Colonic mucosa (tissue), 4 donors: Measurements from ENCODE around the gene DAPK3. TPM values are rescaled to one million over a fixed set of nuclear protein-coding genes. Genes with fewer than 3 reads are reported as not detected.
"Not testable (repeated sequence)": the region's sequence is repeated elsewhere in the genome, so short reads cannot be mapped to it uniquely, and the experiment has no call there.

ENCODE experiments used
- DNase-seq: peaks from one replicate; pipeline ENCODE4 v3.0.0-alpha.2; 2020
- H3K27ac ChIP-seq: fragments of 200-600 bp; one replicate; pipeline ENCODE4 v1.8.0; 2021
- H3K27me3 ChIP-seq: fragments of 200-600 bp; one replicate; pipeline ENCODE4 v1.8.0; 2021
- H3K36me3 ChIP-seq: fragments of 200-600 bp; one replicate; pipeline ENCODE4 v1.8.0; 2021
- H3K4me1 ChIP-seq: fragments of 200-600 bp; one replicate; pipeline ENCODE4 v1.8.0; 2021; ENCODE audit warnings: mild to moderate bottlenecking
- H3K4me3 ChIP-seq: fragments of 200-600 bp; one replicate; pipeline ENCODE4 v1.8.0; 2021
- H3K9ac ChIP-seq, 2 donors: one replicate each; pipeline ENCODE4 v1.7.0; 2013; ENCODE audit warnings: control low read depth in 2 of 2, low read depth in 2 of 2, low read length in 2 of 2
- H3K9me3 ChIP-seq: fragments of 200-600 bp; one replicate; pipeline ENCODE4 v1.8.0; 2021
- intact Hi-C: fragments of 100-400 bp; cut with DNase I; formaldehyde crosslinking; loops from one replicate; pipeline ENCODE4 v1.14.1; 2022
- total RNA-seq, 2 donors: library from RNA; stranded (reverse); fragmentation: NEBNext Ultra II Directional in 1 of 2; extraction: Animal tissue kit (Norgen Biotek cat#: 25700) in 1 of 2; gene quantifications; one replicate each; pipeline ENCODE4 v1.2.1, GENCODE V29; 2021
- TF ChIP-seq, protein P1 (sequence below): fragments of 200-600 bp; IDR thresholded peaks from one replicate; pipeline ENCODE4 v1.8.0; 2022; ENCODE audit warnings: antibody characterized with exemption, mild to moderate bottlenecking
- donor health status: healthy.
- donor health status: DM: no; HTN: no; CAD: no.
- donor health status: DM: no; HTN: no; CAD: no.

DAPK3 gene
- total RNA-seq, 2 donors from 2014 or later, result 53.7 to 74.3 TPM

GRCh38 chr19:3945838-3946237 is 25.1 kb downstream of the DAPK3 start:
- TF ChIP-seq, protein P1, sequence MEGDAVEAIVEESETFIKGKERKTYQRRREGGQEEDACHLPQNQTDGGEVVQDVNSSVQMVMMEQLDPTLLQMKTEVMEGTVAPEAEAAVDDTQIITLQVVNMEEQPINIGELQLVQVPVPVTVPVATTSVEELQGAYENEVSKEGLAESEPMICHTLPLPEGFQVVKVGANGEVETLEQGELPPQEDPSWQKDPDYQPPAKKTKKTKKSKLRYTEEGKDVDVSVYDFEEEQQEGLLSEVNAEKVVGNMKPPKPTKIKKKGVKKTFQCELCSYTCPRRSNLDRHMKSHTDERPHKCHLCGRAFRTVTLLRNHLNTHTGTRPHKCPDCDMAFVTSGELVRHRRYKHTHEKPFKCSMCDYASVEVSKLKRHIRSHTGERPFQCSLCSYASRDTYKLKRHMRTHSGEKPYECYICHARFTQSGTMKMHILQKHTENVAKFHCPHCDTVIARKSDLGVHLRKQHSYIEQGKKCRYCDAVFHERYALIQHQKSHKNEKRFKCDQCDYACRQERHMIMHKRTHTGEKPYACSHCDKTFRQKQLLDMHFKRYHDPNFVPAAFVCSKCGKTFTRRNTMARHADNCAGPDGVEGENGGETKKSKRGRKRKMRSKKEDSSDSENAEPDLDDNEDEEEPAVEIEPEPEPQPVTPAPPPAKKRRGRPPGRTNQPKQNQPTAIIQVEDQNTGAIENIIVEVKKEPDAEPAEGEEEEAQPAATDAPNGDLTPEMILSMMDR, result no peak
- H3K27me3 ChIP-seq, result no peaks in the 10 kb centered on the region
- no peak for DNase-seq
- intact Hi-C loops, result no loop called here
- H3K4me1 ChIP-seq, result no peaks in the 10 kb centered on the region
- H3K36me3 ChIP-seq, result no peaks in the 10 kb centered on the region
- H3K4me3 ChIP-seq, result no peak overlapping the region
- H3K27ac ChIP-seq, result no peak overlapping the region
- no peak overlapping the region for H3K9ac ChIP-seq
- H3K9me3 ChIP-seq, result no peaks in the 10 kb centered on the region

- TF ChIP-seq, protein P1, result no peak
- Histone ChIP-seq H3K27me3 (no peaks in the 10 kb centered on the region), H3K9me3 (no peaks in the 10 kb centered on the region), H3K4me3 (no peak overlapping the region), H3K9ac (no peak overlapping the region), H3K4me1 (no peaks in the 10 kb centered on the region), H3K27ac (no peak overlapping the region), H3K36me3 (no peaks in the 10 kb centered on the region)
- intact Hi-C loops, result no loop called here
- no peak for DNase-seq
Observed at GRCh38 chr19:3944018-3944721, 26.7 kb downstream of the DAPK3 start.

DNA sequence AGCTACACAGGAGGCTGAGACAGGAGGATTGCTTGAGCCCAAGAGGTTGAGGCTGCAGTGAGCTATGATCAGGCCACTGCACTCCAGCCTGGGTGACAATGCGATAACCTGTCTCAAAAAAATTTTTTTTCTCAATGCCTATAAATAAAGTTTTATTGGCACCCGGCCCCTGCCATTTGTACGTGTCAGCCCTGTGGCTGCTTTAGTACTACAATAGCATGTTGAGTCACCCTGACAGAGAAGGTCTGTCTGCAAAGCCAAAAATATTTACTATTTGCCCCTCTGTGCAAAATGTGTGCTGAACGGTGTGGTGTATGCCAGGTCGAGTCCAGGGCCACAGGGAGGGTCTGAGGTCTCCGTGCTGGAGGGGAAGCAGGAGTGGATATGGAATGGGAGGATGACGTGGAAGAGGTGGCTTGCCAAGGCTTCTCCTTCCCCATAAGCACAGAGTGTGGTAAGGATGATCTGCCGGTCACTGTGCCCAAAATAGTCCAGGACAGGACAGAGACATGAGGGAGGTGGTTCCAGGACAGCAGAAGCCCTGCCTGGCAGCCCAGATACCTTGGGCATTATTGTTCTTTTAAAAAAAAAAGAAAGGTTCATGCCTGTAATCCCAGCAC is 28.0 kb downstream of the DAPK3 start:
- no peaks in the 10 kb centered on the region for H3K27me3 ChIP-seq
- no peak overlapping the region for H3K4me3 ChIP-seq
- intact Hi-C loops, result no loop called here
- no peaks in the 10 kb centered on the region for H3K9me3 ChIP-seq
- no peak overlapping the region for H3K27ac ChIP-seq
- no peaks in the 10 kb centered on the region for H3K4me1 ChIP-seq
- H3K36me3 ChIP-seq, result no peaks in the 10 kb centered on the region
- no peak overlapping the region for H3K9ac ChIP-seq
- DNase-seq, result no peak
- TF ChIP-seq, protein P1, result no peak

DNA sequence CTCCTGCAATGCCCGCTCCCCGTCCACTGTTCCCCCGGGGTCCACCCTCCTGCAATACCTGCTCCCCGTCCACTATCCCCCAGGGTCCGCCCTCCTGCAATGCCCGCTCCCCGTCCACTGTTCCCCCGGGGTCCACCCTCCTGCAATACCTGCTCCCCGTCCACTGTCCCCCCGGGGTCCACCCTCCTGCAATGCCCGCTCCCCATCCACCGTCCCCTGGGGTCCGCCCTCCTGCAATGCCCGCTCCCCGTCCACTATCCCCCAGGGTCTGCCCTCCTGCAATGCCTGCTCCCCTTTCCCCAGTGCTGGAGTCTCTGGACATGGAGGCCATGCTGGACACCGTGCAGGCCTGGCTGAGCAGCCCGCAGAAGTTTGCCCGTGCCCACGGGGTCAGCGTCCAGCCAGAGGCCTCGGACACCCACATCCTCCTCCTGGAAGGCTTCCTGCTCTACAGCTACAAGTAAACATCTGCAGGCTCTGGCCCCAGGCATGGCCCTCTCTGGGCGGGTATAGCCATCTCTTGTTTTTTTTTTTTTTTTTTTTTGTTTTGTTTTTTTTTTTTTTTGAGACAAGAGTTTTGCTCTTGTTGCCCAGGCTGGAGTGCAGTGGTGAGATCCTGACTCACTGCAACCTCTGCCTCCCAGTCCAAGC is 32.5 kb downstream of the DAPK3 start:
- not testable (repeated sequence) for H3K4me1 ChIP-seq

GRCh38 chr19:3936506-3937442 is 34.1 kb downstream of the DAPK3 start:
- H3K27me3 ChIP-seq, result peaks cover 5% of the 10 kb centered on the region

More for the DNA sequence above, 32.5 kb downstream of the DAPK3 start:
- H3K27ac ChIP-seq, H3K27me3 ChIP-seq, DNase-seq, H3K9me3 ChIP-seq, H3K9ac ChIP-seq, H3K36me3 ChIP-seq, H3K4me3 ChIP-seq, intact Hi-C loops: not testable (repeated sequence)

More at GRCh38 chr19:3936506-3937442, 34.1 kb downstream of the DAPK3 start:
- no peak overlapping the region for H3K27ac ChIP-seq
- H3K4me3 ChIP-seq, result no peak overlapping the region
- TF ChIP-seq, protein P1, result no peak
- H3K4me1 ChIP-seq, result no peaks in the 10 kb centered on the region
- DNase-seq, result no peak
- intact Hi-C loops, result no loop called here
- H3K36me3 ChIP-seq, result no peaks in the 10 kb centered on the region
- H3K9ac ChIP-seq, result no peak overlapping the region
- no peaks in the 10 kb centered on the region for H3K9me3 ChIP-seq
